Tibial nerve (tissue), 4 donors: Measurements from ENCODE around the gene PDE3B.

Source experiments
- CTCF ChIP-seq, 5 experiments: fragments of 200-600 bp in 3 of 5; fragments of 450-650 bp in 2 of 5; sonication (generic) in 3 of 5; IDR thresholded peaks; one replicate each; pipeline ENCODE4 v1.5.1; 2016 to 2019; ENCODE audit warnings: antibody characterized with exemption in 5 of 5, mild to moderate bottlenecking in 3 of 5, moderate library complexity in 2 of 5
- EP300 ChIP-seq, 2 donors: sonication (generic); formaldehyde crosslinking; IDR thresholded peaks; one replicate each; pipeline ENCODE4 v1.6.1; 2017; ENCODE audit warnings: antibody characterized with exemption in 2 of 2, mild to moderate bottlenecking in 1 of 2
- POLR2A ChIP-seq, 2 donors: fragments of 450-650 bp; IDR thresholded peaks; one replicate each; pipeline ENCODE4 v1.6.1; 2017; ENCODE audit warnings: antibody characterized with exemption in 2 of 2, mild to moderate bottlenecking in 2 of 2, moderate library complexity in 2 of 2

- TF ChIP-seq POLR2A (IDR thresholded peaks at IDR 0.05) = no peak
- no peak for TF ChIP-seq CTCF (IDR thresholded peaks at IDR 0.05)
- no peak for TF ChIP-seq EP300 (IDR thresholded peaks at IDR 0.05)
These were observed 99.4 kb downstream of the PDE3B start for GRCh38 chr11:14742849-14743559.
